Astrocyte of the spinal cord (primary cell): ENCODE measurements around the gene NANS.

Experiments used
- DNase-seq: peaks from one replicate; pipeline ENCODE4 v3.0.0; 2011; ENCODE audit warnings: low read depth, low spot score
- H3K4me3 ChIP-seq: 2 replicates; pipeline ENCODE4 v1.5.1; 2011; ENCODE audit warnings: low read depth, mild to moderate bottlenecking, low read length, moderate library complexity
- CTCF ChIP-seq: IDR thresholded peaks from 2 replicates; pipeline ENCODE4 v1.5.1; 2012; ENCODE audit warnings: low read depth, mild to moderate bottlenecking, low read length, inconsistent platforms
- in situ Hi-C: cut with HindIII; loops from 2 replicates; pipeline ENCODE4 v1.10.0; 2017; ENCODE audit warnings: low sequenced_read_pairs

Gene NANS

GRCh38 chr9:98062161-98062560 lies 5.6 kb downstream of the NANS start:
- in situ Hi-C loops, result no loop called here
- no peak overlapping the region for H3K4me3 ChIP-seq
- no peak for DNase-seq
- TF ChIP-seq CTCF, result no peak

- in situ Hi-C loops, result no loop called here
- DNase-seq, result peak; percentile 60
- no peak for TF ChIP-seq CTCF
- no peak overlapping the region for H3K4me3 ChIP-seq
Observed at GRCh38 chr9:98064623-98065392, 8.3 kb downstream of the NANS start.

DNA sequence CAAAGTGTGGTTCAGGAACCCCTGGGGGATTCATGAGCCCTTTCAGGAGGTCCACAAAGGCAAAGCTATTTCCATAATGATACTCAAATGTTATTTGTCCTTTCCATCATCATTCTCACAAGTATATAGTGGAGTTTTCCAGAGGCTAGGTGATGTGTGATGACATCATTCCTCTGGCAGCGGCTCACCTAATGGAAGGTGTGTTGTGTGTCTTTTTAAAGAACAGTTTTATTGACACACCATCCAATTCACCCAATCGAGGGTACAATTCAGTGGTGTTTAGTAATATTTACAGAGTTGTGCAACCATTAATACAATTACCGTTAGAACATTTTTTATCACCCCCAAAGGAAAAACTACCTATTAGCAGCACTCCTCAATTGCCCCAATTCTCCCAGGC lies 9.7 kb downstream of the NANS start:
- in situ Hi-C loops, result no loop called here
- no peak overlapping the region for H3K4me3 ChIP-seq
- no peak for DNase-seq
- no peak for TF ChIP-seq CTCF

- no peak for DNase-seq
- no peak overlapping the region for H3K4me3 ChIP-seq
- in situ Hi-C loops, result no loop called here
- TF ChIP-seq CTCF, result no peak
Observed at GRCh38 chr9:98067184-98067583, 10.7 kb downstream of the NANS start.

DNA sequence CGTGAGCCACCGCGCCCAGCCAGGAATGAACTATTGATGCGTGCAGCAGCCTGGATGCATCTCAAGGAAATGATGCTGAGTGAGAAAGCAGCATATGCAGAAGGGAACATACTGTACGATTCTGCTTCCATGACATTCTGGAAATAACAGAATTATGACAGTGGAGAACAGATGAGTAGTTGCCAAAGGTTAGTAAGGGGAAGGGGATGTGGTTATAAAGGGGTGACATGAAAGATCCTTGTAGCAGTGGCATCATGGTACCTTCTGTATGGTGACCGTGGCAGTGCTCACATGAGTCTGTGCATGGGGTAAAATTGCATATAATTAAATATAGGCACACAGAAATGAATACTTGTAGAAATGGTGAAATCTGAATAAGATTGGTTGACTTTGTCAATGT lies 13.0 kb downstream of the NANS start:
- no peak overlapping the region for H3K4me3 ChIP-seq
- TF ChIP-seq CTCF, result no peak
- in situ Hi-C loops, result no loop called here
- no peak for DNase-seq

- DNase-seq, result no peak
- no peak for TF ChIP-seq CTCF
- in situ Hi-C loops, result no loop called here
- no peak overlapping the region for H3K4me3 ChIP-seq
Observed at GRCh38 chr9:98070704-98071103, 14.2 kb downstream of the NANS start.

GRCh38 chr9:98071737-98072136 lies 15.2 kb downstream of the NANS start:
- in situ Hi-C loops, result no loop called here
- H3K4me3 ChIP-seq, result no peak overlapping the region
- TF ChIP-seq CTCF, result no peak
- no peak for DNase-seq
